OCI-LY1 (cell line): ENCODE measurements around the gene HPS6.

ENCODE experiments used
- H2AFZ ChIP-seq: fragments of 200-600 bp; sonication (generic), shearing (Covaris generic); 2 replicates; pipeline ENCODE4 v1.6.0; 2014; ENCODE audit warnings: antibody characterized with exemption, mild to moderate bottlenecking, low read length
- H3F3A ChIP-seq: fragments of 200-600 bp; sonication (generic), shearing (Covaris generic); 2 replicates; pipeline ENCODE4 v1.6.0; 2014; ENCODE audit warnings: mild to moderate bottlenecking, antibody characterized with exemption, low read length, moderate library complexity; ENCODE audit not compliant: insufficient read depth
- H3K27ac ChIP-seq: fragments of 200-600 bp; sonication (generic); 2 replicates; pipeline ENCODE4 v1.5.1; 2014; ENCODE audit warnings: low read length, mixed run types, mild to moderate bottlenecking, low read depth; ENCODE audit not compliant: poor library complexity, severe bottlenecking
- H3K27me3 ChIP-seq: fragments of 200-600 bp; sonication (generic); 2 replicates; pipeline ENCODE4 v1.6.0; 2014; ENCODE audit warnings: antibody characterized with exemption, mild to moderate bottlenecking, low read length, moderate library complexity; ENCODE audit not compliant: insufficient read depth
- H3K36me3 ChIP-seq: fragments of 200-600 bp; sonication (generic); 2 replicates; pipeline ENCODE4 v1.6.1; 2014; ENCODE audit warnings: mild to moderate bottlenecking, antibody characterized with exemption, low read length, moderate library complexity, mixed read lengths; ENCODE audit not compliant: insufficient read depth
- H3K4me1 ChIP-seq: fragments of 200-600 bp; sonication (generic); 2 replicates; pipeline ENCODE4 v1.5.1; 2014; ENCODE audit warnings: mild to moderate bottlenecking, low read length, moderate library complexity; ENCODE audit not compliant: insufficient read depth, severe bottlenecking
- H3K4me2 ChIP-seq: fragments of 200-600 bp; sonication (generic), shearing (Covaris generic); 2 replicates; pipeline ENCODE4 v1.6.1; 2014; ENCODE audit warnings: low read length
- H3K4me3 ChIP-seq: fragments of 200-600 bp; sonication (generic); 2 replicates; pipeline ENCODE4 v1.5.1; 2014; ENCODE audit warnings: low read length, low read depth, mild to moderate bottlenecking, mixed read lengths; ENCODE audit not compliant: poor library complexity, severe bottlenecking
- H3K79me2 ChIP-seq: fragments of 200-600 bp; shearing (Covaris generic); 2 replicates; pipeline ENCODE4 v1.6.1; 2016; ENCODE audit warnings: mixed run types, low read length, mixed read lengths; ENCODE audit not compliant: insufficient read depth
- H3K9ac ChIP-seq: fragments of 200-600 bp; sonication (generic), shearing (Covaris generic); 2 replicates; pipeline ENCODE4 v1.6.1; 2014; ENCODE audit warnings: mild to moderate bottlenecking, low read length, mixed read lengths
- H3K9me2 ChIP-seq: fragments of 200-600 bp; sonication (generic), shearing (Covaris generic); 2 replicates; pipeline ENCODE4 v1.6.1; 2014; ENCODE audit warnings: low read depth, mild to moderate bottlenecking, low read length, mixed read lengths
- H3K9me3 ChIP-seq: fragments of 200-600 bp; shearing (Covaris generic); 2 replicates; pipeline ENCODE4 v1.6.1; 2014; ENCODE audit warnings: low read length, mixed read lengths
- H4K20me1 ChIP-seq: fragments of 200-600 bp; sonication (generic), shearing (Covaris generic); 2 replicates; pipeline ENCODE4 v1.6.0; 2016; ENCODE audit warnings: mild to moderate bottlenecking, low read length; ENCODE audit not compliant: insufficient read depth
- CTCF ChIP-seq: fragments of 200-600 bp; sonication (generic), shearing (Covaris generic); IDR thresholded peaks from 2 replicates; pipeline ENCODE4 v1.5.1; 2017; ENCODE audit warnings: mild to moderate bottlenecking, antibody characterized with exemption, low read length, moderate library complexity, mixed read lengths
- EZH2 ChIP-seq: fragments of 200-600 bp; sonication (generic), shearing (Covaris generic); IDR thresholded peaks from 2 replicates; pipeline ENCODE4 v1.8.0; 2017; ENCODE audit warnings: borderline replicate concordance, mixed run types, mild to moderate bottlenecking, antibody characterized with exemption, low read length, moderate library complexity, mixed read lengths

Gene HPS6

DNA sequence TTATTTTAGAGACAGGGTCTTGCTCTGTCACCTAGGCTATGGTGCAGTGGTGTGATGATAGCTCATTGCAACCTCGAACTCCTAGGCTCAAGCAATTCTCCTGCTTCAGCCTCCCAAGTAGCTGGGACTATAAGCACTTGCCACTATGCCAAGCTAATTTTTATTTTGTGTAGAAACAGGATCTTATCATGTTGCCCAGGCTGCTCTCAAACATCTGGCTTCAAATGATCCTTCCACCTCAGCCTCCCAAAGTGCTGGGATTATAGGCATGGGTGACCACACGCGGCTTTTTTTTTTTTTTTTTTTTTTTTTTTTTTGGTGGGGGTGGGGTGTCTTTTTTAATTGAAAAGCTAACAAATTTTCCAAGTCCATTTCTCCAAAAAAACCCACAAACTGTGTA is 18.4 kb downstream of the HPS6 start:
- no peak for TF ChIP-seq EZH2
- TF ChIP-seq CTCF: no peak
- H3K9me3 ChIP-seq: no peaks in the 10 kb centered on the region
- H3K9ac ChIP-seq: no peak overlapping the region
- H3K4me2 ChIP-seq: no peak overlapping the region
- H4K20me1 ChIP-seq: no peaks in the 10 kb centered on the region
- no peak overlapping the region for H3K27ac ChIP-seq
- H3K4me3 ChIP-seq: no peak overlapping the region
- no peaks in the 10 kb centered on the region for H3K27me3 ChIP-seq
- no peaks in the 10 kb centered on the region for H3K4me1 ChIP-seq
- no peaks in the 10 kb centered on the region for H3K9me2 ChIP-seq
- H3K36me3 ChIP-seq: no peaks in the 10 kb centered on the region
- H3K79me2 ChIP-seq: no peaks in the 10 kb centered on the region
- H3F3A ChIP-seq: no peaks in the 10 kb centered on the region
- no peak overlapping the region for H2AFZ ChIP-seq

DNA sequence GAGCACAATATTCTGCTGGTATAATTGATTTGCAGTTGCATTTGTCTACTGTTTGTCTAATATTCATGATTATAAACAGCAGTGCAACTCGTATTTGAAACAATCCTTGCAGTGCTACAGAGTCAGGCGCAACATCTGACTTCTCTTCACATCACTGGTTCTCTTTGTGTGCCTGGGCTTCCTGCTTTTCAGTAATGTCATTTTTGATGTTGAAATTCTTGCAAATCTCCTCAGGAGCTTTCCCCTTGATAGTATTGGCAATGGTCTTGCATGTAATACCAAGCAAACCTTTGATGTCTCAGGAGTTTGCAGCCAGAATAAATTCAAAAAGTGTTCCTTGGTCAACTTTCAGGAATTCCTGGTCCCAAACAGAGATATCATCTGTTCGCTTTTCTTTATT is 20.2 kb downstream of the HPS6 start:
- Histone ChIP-seq H3K27me3 (no peaks in the 10 kb centered on the region), H3K9me2 (no peaks in the 10 kb centered on the region), H3K9ac (no peak overlapping the region), H3K4me3 (no peak overlapping the region), H2AFZ (no peak overlapping the region), H3K4me1 (no peaks in the 10 kb centered on the region), H3K4me2 (no peak overlapping the region), H3K9me3 (no peaks in the 10 kb centered on the region), H3F3A (no peaks in the 10 kb centered on the region), H4K20me1 (no peaks in the 10 kb centered on the region), H3K79me2 (no peaks in the 10 kb centered on the region), H3K27ac (no peak overlapping the region), H3K36me3 (no peaks in the 10 kb centered on the region)
- TF ChIP-seq EZH2 (no peak), CTCF (no peak)

DNA sequence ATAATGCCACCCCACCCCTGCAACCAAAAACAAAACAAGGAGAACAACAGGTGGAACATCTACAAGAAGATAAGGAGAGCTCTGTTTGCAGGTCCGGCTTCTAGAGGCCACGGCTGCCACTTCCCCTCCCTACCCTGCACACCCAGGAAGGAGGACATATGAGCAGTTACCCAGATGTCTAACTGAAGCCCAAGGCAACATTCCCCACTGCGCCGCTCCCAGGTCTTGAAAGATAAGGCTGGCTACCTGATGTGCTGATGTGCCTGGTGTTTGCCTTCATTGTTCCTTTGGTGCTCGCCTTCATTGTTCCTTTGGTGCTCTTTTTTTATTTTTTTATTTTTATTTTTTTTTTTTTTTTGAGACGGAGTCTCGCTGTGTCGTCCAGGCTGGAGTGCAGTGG is 21.0 kb downstream of the HPS6 start:
- Histone ChIP-seq H3K27ac (no peak overlapping the region), H3K4me3 (no peak overlapping the region), H3F3A (no peaks in the 10 kb centered on the region), H4K20me1 (no peaks in the 10 kb centered on the region), H3K9me3 (no peaks in the 10 kb centered on the region), H3K27me3 (no peaks in the 10 kb centered on the region), H3K79me2 (no peaks in the 10 kb centered on the region), H3K4me2 (no peak overlapping the region), H2AFZ (no peak overlapping the region), H3K4me1 (no peaks in the 10 kb centered on the region), H3K9me2 (no peaks in the 10 kb centered on the region), H3K9ac (no peak overlapping the region), H3K36me3 (no peaks in the 10 kb centered on the region)
- no peak for TF ChIP-seq EZH2
- TF ChIP-seq CTCF: no peak
